ENCODE measurements around the gene ZBTB32.

Gene ZBTB32

GRCh38 chr19:35743640-35744429 is 39.5 kb downstream of the ZBTB32 start:
- H3K4me3 ChIP-seq (ENCODE audit: low read depth, low read length) = no peak overlapping the region
- TF ChIP-seq, protein P1, sequence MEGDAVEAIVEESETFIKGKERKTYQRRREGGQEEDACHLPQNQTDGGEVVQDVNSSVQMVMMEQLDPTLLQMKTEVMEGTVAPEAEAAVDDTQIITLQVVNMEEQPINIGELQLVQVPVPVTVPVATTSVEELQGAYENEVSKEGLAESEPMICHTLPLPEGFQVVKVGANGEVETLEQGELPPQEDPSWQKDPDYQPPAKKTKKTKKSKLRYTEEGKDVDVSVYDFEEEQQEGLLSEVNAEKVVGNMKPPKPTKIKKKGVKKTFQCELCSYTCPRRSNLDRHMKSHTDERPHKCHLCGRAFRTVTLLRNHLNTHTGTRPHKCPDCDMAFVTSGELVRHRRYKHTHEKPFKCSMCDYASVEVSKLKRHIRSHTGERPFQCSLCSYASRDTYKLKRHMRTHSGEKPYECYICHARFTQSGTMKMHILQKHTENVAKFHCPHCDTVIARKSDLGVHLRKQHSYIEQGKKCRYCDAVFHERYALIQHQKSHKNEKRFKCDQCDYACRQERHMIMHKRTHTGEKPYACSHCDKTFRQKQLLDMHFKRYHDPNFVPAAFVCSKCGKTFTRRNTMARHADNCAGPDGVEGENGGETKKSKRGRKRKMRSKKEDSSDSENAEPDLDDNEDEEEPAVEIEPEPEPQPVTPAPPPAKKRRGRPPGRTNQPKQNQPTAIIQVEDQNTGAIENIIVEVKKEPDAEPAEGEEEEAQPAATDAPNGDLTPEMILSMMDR (IDR thresholded peaks at IDR 0.05; ENCODE audit: low read depth, low read length, missing control alignments) = no peak
- in situ Hi-C loops (cut with HindIII; ENCODE audit: low sequenced_read_pairs) = no loop called here
- DNase-seq (ENCODE audit: low read depth) = no peak

DNA sequence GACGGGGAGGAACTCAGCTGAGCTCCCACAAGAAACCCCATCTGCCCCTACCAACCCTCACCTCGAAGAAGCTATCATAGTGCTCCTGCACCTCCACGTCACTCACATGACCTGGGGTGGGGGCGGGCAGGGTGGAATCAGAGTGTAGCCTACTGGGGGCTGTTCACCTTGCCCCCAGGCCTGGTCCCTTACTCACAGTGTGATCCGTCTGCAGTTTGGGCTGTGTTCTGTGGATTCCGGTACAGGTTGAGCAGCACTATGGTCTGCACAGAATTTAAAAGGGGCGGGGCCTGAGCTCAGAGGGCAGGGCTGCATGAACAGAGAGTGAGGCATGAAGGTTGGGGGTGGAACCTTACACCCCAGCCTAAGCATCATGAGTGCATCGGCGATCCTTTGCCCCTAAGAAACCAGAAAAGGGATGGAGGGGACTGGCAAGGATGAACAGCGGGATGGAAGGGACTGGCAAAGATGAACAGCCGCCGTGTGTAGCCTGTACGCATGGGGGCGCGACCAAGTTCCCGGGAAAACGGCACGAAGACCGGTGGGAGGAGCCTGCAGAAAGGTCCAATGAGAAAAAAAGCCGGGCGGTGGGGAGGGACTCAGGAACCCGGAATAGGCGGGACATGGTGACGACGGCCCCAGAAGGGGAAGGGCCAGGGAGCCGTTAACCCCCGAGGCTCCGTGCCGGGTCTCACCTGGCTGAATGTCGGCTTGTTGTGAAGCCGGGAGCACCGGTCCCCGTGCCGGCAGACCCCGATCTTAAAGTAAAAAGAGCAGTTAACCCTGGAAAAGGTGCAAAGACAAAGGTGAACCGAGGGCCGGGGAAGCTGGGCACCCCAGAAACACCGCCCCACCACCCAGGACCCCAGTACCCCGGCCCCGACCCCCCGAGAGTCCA is 40.3 kb downstream of the ZBTB32 start:
- DNase-seq (ENCODE audit: low read depth) = peak; percentile 90
- H3K4me3 ChIP-seq (ENCODE audit: low read depth, low read length) = peak overlapping the region; percentile 71
- in situ Hi-C loops (cut with HindIII; ENCODE audit: low sequenced_read_pairs) = no loop called here
- TF ChIP-seq, protein P1 (IDR thresholded peaks at IDR 0.05; ENCODE audit: low read depth, low read length, missing control alignments) = peak; percentile 63

GRCh38 chr19:35745328-35746086 is 41.1 kb downstream of the ZBTB32 start, which contains the start of the genes PSENEN and U2AF1L4:
TSS of gene PSENEN (plus strand) at chr19:35745651. CDS start at chr19:35745931, 280 bp downstream.
TSS of gene U2AF1L4 (minus strand) at chr19:35745418. CDS start at chr19:35745391, 27 bp downstream.
- H3K4me3 ChIP-seq (ENCODE audit: low read depth, low read length) = peak within 1 kb of the TSS; percentile 71
- TF ChIP-seq, protein P1 (IDR thresholded peaks at IDR 0.05; ENCODE audit: low read depth, low read length, missing control alignments) = no peak
- in situ Hi-C loops (cut with HindIII; ENCODE audit: low sequenced_read_pairs) = no loop called here
- DNase-seq (ENCODE audit: low read depth) = peak; percentile 99

DNA sequence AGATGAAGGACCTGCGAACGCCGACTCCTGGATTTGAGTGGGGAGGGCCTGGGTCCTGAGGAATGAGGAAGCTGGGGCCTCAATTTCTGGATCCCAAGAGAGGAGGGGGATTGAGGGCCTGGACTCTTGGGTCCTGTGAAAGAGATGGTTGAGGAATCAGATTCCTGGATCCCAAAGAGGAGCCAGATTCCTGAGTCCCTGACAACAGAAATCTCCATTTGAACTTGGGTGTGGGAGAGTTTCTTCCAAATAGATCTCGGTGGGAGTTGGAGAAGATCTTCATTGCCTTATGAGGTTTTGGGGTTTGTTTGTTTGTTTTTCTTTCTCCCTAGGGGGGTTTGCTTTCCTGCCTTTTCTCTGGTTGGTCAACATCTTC is 41.7 kb downstream of the ZBTB32 start:
- in situ Hi-C loops (cut with HindIII; ENCODE audit: low sequenced_read_pairs) = no loop called here
- TF ChIP-seq, protein P1 (IDR thresholded peaks at IDR 0.05; ENCODE audit: low read depth, low read length, missing control alignments) = no peak
- DNase-seq (ENCODE audit: low read depth) = no peak
- peak overlapping the region; percentile 71 for H3K4me3 ChIP-seq (ENCODE audit: low read depth, low read length)

GRCh38 chr19:35746531-35746930 is 42.2 kb downstream of the ZBTB32 start:
- in situ Hi-C loops (cut with HindIII; ENCODE audit: low sequenced_read_pairs) = no loop called here
- no peak for DNase-seq (ENCODE audit: low read depth)
- H3K4me3 ChIP-seq (ENCODE audit: low read depth, low read length) = peak overlapping the region; percentile 71
- TF ChIP-seq, protein P1 (IDR thresholded peaks at IDR 0.05; ENCODE audit: low read depth, low read length, missing control alignments) = no peak
